AG09319 (cell line): ENCODE measurements around the gene PDC.
"Not testable (repeated sequence)": the region's sequence is repeated elsewhere in the genome, so short reads cannot be mapped to it uniquely, and the experiment has no call there.

Experiments
- DNase-seq: peaks from one replicate; pipeline ENCODE4 v3.0.0-alpha.2; 2010; ENCODE audit warnings: low read depth; ENCODE audit errors: extremely low read depth
- CTCF ChIP-seq: IDR thresholded peaks from 2 replicates; pipeline ENCODE4 v1.5.1; 2011; ENCODE audit warnings: low read depth, mild to moderate bottlenecking, inconsistent platforms, low read length, moderate library complexity

Gene PDC

GRCh38 chr1:186465946-186466345 lies 5.0 kb upstream of the PDC start:
- DNase-seq, result no peak
- TF ChIP-seq CTCF, result no peak

DNA sequence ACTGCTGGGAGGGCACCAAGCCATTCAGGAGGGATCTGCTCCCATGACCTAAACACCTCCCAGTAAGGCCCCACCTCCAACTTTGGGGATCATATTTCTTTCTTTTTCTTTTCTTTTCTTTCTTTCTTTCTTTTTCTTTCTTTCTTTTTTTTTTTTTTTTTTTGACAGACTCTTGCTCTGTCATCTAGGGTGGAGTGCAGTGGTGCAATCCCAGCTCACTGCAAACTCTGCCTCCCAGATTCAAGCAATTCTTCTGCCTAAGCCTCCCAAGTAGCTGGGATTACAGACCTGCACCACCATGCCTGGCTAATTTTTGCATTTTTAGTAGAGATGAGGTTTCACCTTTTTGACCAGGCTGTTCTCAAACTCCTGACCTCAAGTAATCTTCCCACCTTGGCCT lies 4.6 kb upstream of the PDC start:
- not testable (repeated sequence) for DNase-seq

- TF ChIP-seq CTCF, result no peak
- DNase-seq, result no peak
These were observed 3.0 kb upstream of the PDC start for GRCh38 chr1:186463926-186464325.

DNA sequence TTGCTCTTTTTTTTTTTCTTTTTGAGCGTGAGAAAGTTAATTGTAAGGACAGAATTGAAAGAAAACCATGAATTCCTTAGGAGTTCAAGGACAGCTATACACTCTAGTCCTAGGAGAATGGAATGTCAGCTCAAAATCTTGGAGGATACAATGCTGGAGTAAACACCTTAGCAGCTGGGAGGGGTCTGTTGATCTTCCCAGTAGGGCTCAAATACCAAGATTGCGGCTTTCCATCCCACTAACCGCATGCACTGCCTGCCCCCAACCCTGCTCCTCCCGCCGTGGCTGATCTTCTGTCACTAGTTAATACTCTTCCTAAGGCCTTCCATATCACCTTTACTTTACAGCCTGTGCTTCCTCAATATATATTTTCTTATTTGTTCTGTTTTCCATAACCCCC lies 2.6 kb upstream of the PDC start:
- DNase-seq, result no peak
- TF ChIP-seq CTCF, result no peak

GRCh38 chr1:186459161-186459560 lies 1.8 kb downstream of the PDC start:
- DNase-seq, result not testable (repeated sequence)

DNA sequence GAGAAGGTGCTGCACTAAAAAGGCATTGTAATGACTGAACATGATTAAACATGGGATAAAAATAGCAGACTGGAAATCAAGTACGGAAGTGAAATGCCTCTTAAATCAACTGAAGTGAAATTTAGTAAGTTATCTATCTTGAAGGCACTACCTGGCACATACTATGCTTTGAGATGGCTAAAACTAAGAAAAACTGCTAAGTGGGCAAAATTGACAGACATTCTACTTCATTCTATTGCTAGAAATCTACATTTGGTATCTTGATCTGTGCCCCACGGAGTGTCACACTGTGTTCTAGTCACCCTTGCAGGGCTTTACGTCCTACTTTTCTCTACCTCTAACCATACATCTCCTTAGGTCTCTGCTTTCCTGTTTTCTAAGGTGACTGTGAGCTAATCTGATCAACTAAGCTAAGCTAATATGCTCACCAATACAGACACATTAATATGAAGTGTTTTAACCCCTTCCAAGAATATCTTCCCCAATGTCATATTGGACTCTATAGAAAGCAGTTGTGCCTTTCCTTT lies 4.1 kb downstream of the PDC start:
- no peak for TF ChIP-seq CTCF
- DNase-seq, result no peak

GRCh38 chr1:186454981-186455380 lies 5.9 kb downstream of the PDC start:
- no peak for TF ChIP-seq CTCF
- no peak for DNase-seq

- TF ChIP-seq CTCF, result no peak
- no peak for DNase-seq
These were observed 14.8 kb downstream of the PDC start for GRCh38 chr1:186446152-186446551.
